Ascending aorta (tissue), 2 donors: ENCODE data around the gene LHX2. TPM values are rescaled to one million over a fixed set of nuclear protein-coding genes. Genes with fewer than 3 reads are reported as not detected.

Experiments
- DNase-seq, 2 donors: peaks; one replicate each; pipeline ENCODE4 v3.0.0-alpha.2; 2019; ENCODE audit warnings: low spot score in 2 of 2
- H3K27ac ChIP-seq, 2 donors: fragments of 200-600 bp; sonication (generic); one replicate each; pipeline ENCODE4 v1.5.1; 2016 to 2017; ENCODE audit warnings: mild to moderate bottlenecking in 1 of 2
- H3K27me3 ChIP-seq: fragments of 200-600 bp; sonication (generic); one replicate; pipeline ENCODE4 v1.5.1; 2017
- H3K36me3 ChIP-seq, 2 donors: fragments of 200-600 bp; sonication (generic); one replicate each; pipeline ENCODE4 v1.5.1; 2016
- H3K4me1 ChIP-seq, 2 donors: fragments of 200-600 bp; sonication (generic); one replicate each; pipeline ENCODE4 v1.5.1; 2016 to 2017; ENCODE audit warnings: mild to moderate bottlenecking in 1 of 2
- H3K4me3 ChIP-seq, 2 donors: fragments of 200-600 bp; sonication (generic); one replicate each; pipeline ENCODE4 v1.5.1; 2016 to 2017; ENCODE audit warnings: mild to moderate bottlenecking in 1 of 2
- H3K9me3 ChIP-seq, 2 donors: fragments of 200-600 bp; sonication (generic); one replicate each; pipeline ENCODE4 v1.5.1; 2016
- CTCF ChIP-seq, 3 experiments: fragments of 200-600 bp in 2 of 3; fragments of 450-650 bp in 1 of 3; sonication (generic) in 2 of 3; IDR thresholded peaks; one replicate each; pipeline ENCODE4 v1.5.1; 2016 to 2019; ENCODE audit warnings: antibody characterized with exemption in 3 of 3, mild to moderate bottlenecking in 1 of 3, moderate library complexity in 1 of 3
- intact Hi-C: fragments of 100-400 bp; cut with DNase I; formaldehyde crosslinking; loops from one replicate; pipeline ENCODE4 v1.15.1; 2023
- total RNA-seq: library from RNA; depleted of rRNA; stranded (reverse); fragments of >200 nt; gene quantifications from one replicate; pipeline ENCODE4 v1.1.0, GENCODE V29; 2016

The LHX2 gene
- total RNA-seq, 1 donor from 2014 or later, result not detected

GRCh38 chr9:123997665-123998277, 13.8 kb upstream of the LHX2 start:
- Histone ChIP-seq H3K9me3 (no peaks in the 10 kb centered on the region), H3K27me3 (peaks cover 17% of the 10 kb centered on the region), H3K4me3 (no peak overlapping the region), H3K4me1 (peaks cover 0 to 10% of the 10 kb centered on the region in 2 donors), H3K36me3 (no peaks in the 10 kb centered on the region), H3K27ac (no peak overlapping the region)
- DNase-seq, result no peak
- intact Hi-C loops, result no loop called here
- TF ChIP-seq CTCF (IDR thresholded peaks at IDR 0.05), result no peak

- Histone ChIP-seq H3K27me3 (peaks cover 17% of the 10 kb centered on the region), H3K4me3 (peak overlapping the region in 1 of 2 donors; percentile 53), H3K9me3 (no peaks in the 10 kb centered on the region), H3K4me1 (peaks cover 0 to 10% of the 10 kb centered on the region in 2 donors), H3K27ac (no peak overlapping the region), H3K36me3 (no peaks in the 10 kb centered on the region)
- DNase-seq, result no peak
- intact Hi-C loops, result no loop called here
- no peak for TF ChIP-seq CTCF (IDR thresholded peaks at IDR 0.05)
These were observed 13.2 kb upstream of the LHX2 start for GRCh38 chr9:123998278-123998925.

DNA sequence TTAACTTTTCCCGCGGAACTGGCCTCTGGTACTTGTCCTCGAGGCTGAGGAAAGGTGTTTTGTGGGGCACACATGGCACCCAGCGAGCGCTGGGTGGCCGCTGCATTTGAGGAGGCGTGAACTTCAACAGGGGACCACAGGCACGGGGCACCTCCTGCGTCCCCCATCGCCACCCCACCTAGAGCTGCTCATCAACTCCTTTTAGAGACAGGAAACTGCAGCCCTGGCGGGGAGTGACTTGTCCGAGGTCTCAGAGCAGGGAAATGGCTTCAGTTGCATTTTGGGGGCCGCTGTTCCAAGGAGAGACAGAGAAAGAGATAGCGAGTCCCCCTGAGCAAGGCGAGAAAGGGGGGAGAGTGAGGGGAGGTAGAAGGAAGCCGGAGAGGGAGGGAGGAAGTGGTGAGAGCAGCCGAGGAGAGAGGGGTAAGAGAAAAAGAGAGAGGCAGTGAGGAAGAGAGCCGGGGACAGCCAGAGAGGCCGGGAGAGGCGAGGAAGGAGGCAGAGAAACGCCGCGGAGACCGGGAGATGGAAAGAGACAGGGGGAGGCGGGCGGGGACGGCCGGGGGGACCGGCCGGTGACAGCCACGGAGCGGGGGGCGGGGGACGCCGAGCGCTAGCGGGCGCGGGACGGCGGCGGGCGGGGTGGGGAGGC, 12.5 kb upstream of the LHX2 start:
- intact Hi-C loops, result no loop called here

GRCh38 chr9:123999661-124000060, 11.9 kb upstream of the LHX2 start:
- intact Hi-C loops, result no loop called here
- Histone ChIP-seq H3K9me3 (no peaks in the 10 kb centered on the region), H3K4me3 (peak overlapping the region in 1 of 2 donors; percentile 39), H3K4me1 (peaks cover 0 to 10% of the 10 kb centered on the region in 2 donors), H3K36me3 (no peaks in the 10 kb centered on the region), H3K27ac (no peak overlapping the region), H3K27me3 (peaks cover 17% of the 10 kb centered on the region)
- TF ChIP-seq CTCF (IDR thresholded peaks at IDR 0.05), result no peak
- DNase-seq, result no peak

More for the DNA sequence above, 12.5 kb upstream of the LHX2 start:
- peak overlapping the region; percentile 42 to 53 for H3K4me3 ChIP-seq
- DNase-seq, result no peak
- H3K4me1 ChIP-seq, result peaks cover 0 to 10% of the 10 kb centered on the region in 2 donors
- no peak for TF ChIP-seq CTCF (IDR thresholded peaks at IDR 0.05)
- H3K9me3 ChIP-seq, result no peaks in the 10 kb centered on the region
- peaks cover 17% of the 10 kb centered on the region for H3K27me3 ChIP-seq
- H3K27ac ChIP-seq, result no peak overlapping the region
- H3K36me3 ChIP-seq, result no peaks in the 10 kb centered on the region

- DNase-seq, result no peak
- H3K4me1 ChIP-seq, result peaks cover 0 to 10% of the 10 kb centered on the region in 2 donors
- no peak overlapping the region for H3K27ac ChIP-seq
- no peaks in the 10 kb centered on the region for H3K9me3 ChIP-seq
- H3K4me3 ChIP-seq, result peak overlapping the region in 1 of 2 donors; percentile 39
- TF ChIP-seq CTCF (IDR thresholded peaks at IDR 0.05), result no peak
- H3K36me3 ChIP-seq, result no peaks in the 10 kb centered on the region
- peaks cover 17% of the 10 kb centered on the region for H3K27me3 ChIP-seq
- intact Hi-C loops, result no loop called here
These were observed 11.3 kb upstream of the LHX2 start for GRCh38 chr9:124000161-124000783.
